Testis (tissue), 2 donors: ENCODE data around the gene CWC22.

Source experiments
- CTCF ChIP-seq, 3 experiments: fragments of 450-650 bp in 2 of 3; fragments of 200-600 bp in 1 of 3; sonication (generic) in 1 of 3; IDR thresholded peaks; one replicate each; pipeline ENCODE4 v1.5.1; 2016 to 2019; ENCODE audit warnings: antibody characterized with exemption in 3 of 3, mild to moderate bottlenecking in 2 of 3, moderate library complexity in 1 of 3
- POLR2A ChIP-seq: fragments of 450-650 bp; IDR thresholded peaks from one replicate; pipeline ENCODE4 v1.6.1; 2017; ENCODE audit warnings: antibody characterized with exemption, mild to moderate bottlenecking, moderate library complexity

GRCh38 chr2:179985163-179985820, 21.8 kb downstream of the CWC22 start:
- TF ChIP-seq CTCF (IDR thresholded peaks at IDR 0.05): no peak
- no peak for TF ChIP-seq POLR2A
